Ramos (cell line): ENCODE results near the gene UTP14C.
"Not testable (repeated sequence)": the region's sequence is repeated elsewhere in the genome, so short reads cannot be mapped to it uniquely, and the experiment has no call there.

Experiments
- in situ Hi-C: fragments of 300-500 bp; cut with MboI; formaldehyde crosslinking; loops from one replicate; pipeline ENCODE4 v1.14.3; 2022; ENCODE audit warnings: low sequenced_read_pairs; ENCODE audit not compliant: unreplicated experiment

UTP14C gene

GRCh38 chr13:52024481-52024880 lies at the start of gene UTP14C:
Gene UTP14C (plus strand): TSS chr13:52024691. CDS start chr13:52028805, 4,114 bp downstream.
- in situ Hi-C loops = no loop called here

DNA sequence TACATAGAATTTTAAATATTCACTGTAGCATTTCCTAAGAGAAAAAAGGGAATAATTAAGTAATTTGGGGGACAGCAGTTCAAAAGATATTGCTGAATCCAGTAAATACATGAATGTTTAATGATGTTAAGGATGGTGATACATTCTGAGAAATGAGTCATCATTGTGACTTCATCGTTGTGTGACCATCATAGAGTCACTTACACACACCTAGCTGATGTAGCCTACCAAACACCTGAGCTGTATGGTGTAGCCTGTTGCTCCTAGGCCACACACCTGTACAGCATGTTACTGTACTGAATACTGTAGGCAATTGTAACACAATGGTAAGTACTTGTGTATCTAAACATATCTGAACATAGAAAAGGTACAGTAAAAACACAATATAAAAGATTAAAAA lies 48.1 kb upstream of the UTP14C start:
- in situ Hi-C loops = no loop called here

DNA sequence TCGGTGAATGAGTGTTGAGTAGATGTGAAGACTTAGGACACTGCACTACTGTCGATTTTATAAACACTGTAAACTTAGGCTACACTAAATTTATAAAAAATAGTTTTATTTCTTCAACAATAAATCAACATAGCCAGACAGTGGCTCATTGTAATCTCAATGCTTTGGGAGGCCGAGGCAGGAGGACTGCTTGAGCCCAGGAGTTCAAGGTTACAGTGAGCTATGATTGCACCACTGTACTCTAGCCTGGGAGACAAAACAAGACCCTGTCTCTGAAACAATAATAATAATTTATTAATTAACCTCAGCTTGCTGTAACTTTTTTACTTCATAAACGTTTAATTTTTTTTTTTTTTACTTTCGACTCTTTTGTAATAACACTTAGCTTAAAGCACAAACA lies 47.6 kb upstream of the UTP14C start:
- in situ Hi-C loops = no loop called here

DNA sequence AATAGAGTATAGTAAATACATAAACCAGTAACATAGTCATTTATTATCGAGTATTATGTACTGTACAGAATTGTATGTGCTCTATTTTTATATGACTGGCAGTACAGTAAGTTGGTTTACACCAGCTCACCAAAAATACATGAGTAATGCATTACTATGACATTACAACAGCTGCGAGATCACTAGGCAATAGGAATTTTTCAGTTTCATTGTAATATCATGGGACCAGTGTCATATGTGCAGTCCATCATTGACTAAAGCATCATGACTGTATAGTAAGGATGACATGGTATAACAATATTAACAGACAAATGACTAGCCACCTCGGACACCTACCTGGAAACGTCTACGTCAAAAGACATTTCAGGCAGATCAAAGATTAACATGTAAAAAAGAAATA lies 46.9 kb upstream of the UTP14C start:
- in situ Hi-C loops = no loop called here

DNA sequence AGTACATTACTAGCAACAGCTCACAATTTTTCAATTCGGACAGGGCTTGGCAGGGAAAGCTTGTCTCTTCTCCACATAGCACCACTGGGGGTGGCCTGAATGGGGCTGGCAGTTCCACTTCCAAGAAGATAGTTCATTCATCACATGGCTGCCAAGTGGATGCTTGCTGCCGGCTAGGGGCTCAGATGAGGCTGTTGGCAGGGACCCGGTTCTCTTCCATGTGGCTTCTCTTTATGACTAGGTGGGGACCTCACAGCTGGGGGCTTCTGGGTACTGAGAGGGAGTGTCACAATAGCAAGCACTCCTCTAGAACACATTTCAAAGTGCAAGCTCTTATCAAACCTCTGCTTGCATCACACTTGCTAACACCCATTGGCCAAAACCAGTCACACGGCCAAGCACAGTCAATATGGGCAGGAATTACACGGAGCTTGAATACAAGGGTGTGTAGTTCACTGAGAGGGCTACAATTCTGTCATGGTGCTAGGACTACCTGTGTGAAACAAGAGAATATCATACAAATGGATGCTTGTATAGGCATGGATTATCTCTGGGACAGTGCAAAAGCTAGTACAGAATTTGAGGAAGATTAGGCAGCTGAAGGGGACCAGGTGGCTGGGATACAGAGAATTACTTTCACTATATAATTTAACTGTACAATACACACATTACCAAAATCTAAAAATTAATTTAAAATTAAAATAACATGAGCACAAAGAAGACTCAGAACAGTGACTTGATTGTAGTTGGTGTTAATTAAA lies 45.5 kb upstream of the UTP14C start:
- in situ Hi-C loops = no loop called here

GRCh38 chr13:51980908-51981307 lies 43.6 kb upstream of the UTP14C start:
- in situ Hi-C loops = no loop called here

GRCh38 chr13:51981355-51981754 lies 43.1 kb upstream of the UTP14C start:
- in situ Hi-C loops = no loop called here

GRCh38 chr13:51983292-51983691 lies 41.2 kb upstream of the UTP14C start:
- in situ Hi-C loops = not testable (repeated sequence)

DNA sequence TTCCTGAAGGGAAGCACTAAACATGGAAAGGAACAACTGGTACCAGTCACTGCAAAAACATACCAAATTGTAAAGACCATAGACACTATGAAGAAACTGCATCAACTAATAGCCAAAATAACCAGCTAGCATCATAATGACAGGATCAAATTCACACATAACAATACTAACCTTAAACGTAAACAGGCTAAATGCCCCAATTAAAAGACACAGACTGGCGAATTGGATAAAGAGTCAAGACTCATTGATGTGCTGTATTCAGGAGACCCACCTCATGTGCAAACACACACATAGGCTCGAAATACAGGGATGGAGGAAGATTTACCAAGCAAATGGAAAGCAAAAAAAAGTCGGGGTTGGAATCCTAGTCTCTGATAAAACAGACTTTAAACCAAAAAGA lies 39.6 kb upstream of the UTP14C start:
- in situ Hi-C loops = not testable (repeated sequence)

DNA sequence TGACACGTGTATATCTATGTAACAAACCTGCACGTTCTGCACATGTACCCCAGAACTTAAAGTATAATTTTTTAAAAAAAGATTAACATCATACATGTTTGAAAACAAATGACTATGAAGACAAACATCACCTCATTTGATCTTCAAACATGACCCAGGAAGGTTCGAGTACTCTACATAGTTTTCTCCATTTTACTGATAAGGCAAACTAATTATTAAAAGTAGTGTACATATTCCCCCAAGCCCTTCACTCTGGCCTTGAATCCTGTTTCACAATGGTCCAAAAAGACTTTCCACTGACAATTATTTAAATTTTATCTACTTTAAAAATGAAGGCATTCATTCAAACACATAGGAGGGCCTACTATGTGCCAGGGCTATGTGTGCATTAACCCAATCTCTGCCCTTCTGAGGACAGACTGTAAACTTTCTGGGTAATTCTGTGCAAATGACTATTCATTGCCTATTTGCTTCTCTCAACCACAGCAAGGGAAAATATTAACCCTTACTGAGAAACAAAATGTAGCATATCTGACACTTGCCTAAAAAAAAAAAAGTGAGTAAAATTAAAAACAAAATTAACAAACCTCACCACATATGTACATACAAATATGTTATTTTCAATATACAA lies 35.4 kb upstream of the UTP14C start:
- in situ Hi-C loops = no loop called here

DNA sequence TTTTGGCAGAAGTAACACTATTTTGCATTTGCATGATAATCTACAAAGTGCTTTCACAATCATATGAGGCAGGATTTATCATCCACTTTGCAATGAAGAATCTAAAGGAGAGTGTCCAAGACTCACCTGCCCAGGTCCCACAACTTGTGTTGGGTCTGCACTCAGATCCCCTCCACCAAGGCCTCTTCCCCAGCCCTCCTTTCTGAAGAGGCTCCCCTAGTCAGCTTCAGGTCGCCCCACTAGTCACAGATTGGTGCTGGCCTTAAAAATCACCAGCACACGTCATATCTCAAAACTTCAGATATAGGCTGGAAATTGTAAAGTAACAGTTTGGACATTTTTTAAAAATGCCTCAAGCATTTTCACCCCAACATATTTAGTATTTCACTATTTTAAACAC lies 30.8 kb upstream of the UTP14C start:
- in situ Hi-C loops = no loop called here

GRCh38 chr13:51995677-51996551 lies 28.6 kb upstream of the UTP14C start:
- in situ Hi-C loops = no loop called here

DNA sequence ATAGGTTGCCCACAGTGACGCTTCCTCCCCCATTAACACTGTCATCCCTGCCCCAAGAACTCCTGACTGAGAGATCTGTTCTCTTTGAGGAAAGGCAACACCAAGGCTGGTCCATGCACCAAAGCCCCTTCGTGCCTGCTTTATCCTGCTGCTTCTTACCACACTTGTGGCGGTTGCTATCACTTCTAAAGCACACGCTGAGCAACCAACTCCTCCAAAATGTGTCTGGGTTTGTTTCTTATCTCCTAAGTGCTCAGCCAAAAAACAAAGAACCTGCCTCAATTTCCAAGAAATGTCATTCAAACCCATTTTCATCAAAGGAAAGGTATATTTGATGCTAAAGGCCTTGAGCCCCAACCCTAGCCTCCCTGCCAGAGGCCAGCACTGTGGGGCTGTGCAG lies 27.9 kb upstream of the UTP14C start:
- in situ Hi-C loops = no loop called here

DNA sequence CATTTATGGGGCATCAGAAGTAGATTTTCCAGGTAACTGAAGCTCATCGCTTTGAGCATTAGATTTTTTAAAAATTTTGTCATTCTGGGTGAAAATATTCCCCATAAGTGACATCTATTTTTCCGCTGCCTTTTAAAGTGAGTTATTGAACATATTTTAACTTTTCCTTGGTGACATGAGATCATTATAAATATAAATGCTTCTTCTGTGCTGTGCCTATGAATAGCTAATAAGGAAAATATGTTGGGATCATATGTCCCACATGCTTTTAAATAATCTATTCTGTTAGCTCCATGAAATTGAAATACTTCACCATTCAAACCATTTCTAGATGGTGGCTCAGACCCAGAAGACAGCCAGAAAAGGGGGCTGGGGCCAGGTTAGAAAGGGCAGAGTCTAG lies 27.3 kb upstream of the UTP14C start:
- in situ Hi-C loops = no loop called here

- in situ Hi-C loops = no loop called here
Measured at GRCh38 chr13:51997641-51998330, 26.7 kb upstream of the UTP14C start.

GRCh38 chr13:51998723-51999509 lies 25.6 kb upstream of the UTP14C start:
- in situ Hi-C loops = no loop called here

- in situ Hi-C loops = no loop called here
Measured at GRCh38 chr13:51999510-51999911, 25.0 kb upstream of the UTP14C start.

DNA sequence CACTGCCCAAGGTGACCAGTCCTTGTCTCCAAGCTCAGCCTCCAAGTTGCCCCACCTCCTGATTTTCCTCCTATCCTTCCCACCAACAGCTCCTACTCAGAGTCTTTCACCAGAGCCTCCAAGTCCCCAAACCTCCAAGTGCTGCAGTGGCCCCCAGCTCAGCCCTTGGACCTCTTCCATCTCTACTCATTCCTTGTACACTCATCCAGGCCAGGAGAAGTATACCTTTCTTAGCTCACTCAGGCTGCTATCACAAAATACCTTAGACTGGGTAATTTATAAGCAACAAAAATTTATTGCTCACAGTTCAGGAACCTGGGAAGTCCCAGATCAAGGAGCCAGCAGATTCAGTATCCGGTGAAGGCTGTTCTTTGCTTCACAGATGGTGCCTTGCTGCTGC lies 24.6 kb upstream of the UTP14C start:
- in situ Hi-C loops = loop anchor here (10.0 kb wide), 1 partner anchor 125 kb away; the partner anchor contains the start of gene NEK5

DNA sequence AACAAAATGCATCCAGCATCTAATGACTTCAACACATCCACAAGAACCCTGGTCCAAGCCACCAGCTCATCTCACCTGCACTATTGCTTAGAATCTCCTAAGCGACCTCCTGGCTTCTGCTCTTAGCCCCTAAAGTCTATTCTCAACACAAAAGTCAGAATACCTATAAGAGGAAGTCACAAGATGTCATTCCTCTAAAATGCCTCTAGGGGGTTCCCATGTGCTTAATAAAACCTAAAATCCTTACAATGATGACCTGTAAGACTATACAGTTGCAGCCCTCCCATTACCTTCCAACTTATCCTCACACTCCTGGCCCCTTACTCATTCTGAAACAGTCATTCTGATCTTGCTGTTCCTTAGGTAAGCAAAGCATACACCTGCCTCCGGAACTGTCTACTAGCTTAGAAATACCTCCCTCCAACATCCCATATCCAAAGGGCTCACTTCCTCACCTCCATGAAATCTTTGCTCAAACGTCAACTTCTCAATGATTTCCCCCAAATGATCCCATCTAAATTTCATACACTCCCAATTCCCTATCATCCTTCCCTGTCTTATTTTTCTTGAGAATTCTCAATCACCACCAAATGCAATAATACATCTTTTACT lies 23.3 kb upstream of the UTP14C start:
- in situ Hi-C loops = loop anchor here (10.0 kb wide), 1 partner anchor 124 kb away; the partner anchor contains the start of gene NEK5
